ENCODE data around the gene L3MBTL2. TPM values are rescaled to one million over a fixed set of nuclear protein-coding genes. Genes with fewer than 3 reads are reported as not detected.

Gene L3MBTL2
- total RNA-seq, 4 donors from 2014 or later, result 9.1 to 32.4 (median 14.5) TPM

DNA sequence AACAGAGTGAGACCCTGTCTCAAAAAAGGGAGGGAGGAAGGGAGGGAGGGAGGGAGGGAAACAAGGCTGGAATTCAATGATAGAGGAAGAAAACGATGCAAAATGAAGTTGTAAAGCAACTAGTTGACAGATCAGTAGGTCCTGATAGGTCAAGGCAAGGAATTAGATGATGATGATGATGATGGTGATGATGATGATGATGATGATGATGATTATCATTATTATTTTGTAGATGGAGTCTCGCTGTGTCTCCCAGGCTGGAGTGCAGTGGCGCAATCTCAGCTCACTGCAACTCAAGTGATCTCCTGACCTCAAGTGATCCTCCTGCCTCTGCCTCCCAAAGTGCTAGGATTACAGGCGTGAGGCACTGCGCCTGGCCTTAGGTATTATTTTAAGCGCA lies 11.3 kb upstream of the L3MBTL2 start:
- H3K4me3 ChIP-seq, result no peak overlapping the region
- peaks cover 10 to 14% (median 11%) of the 10 kb centered on the region in 4 donors for H3K4me1 ChIP-seq
- H3K27me3 ChIP-seq, result no peaks in the 10 kb centered on the region
- intact Hi-C loops (cut with DNase I; ENCODE audit: low total_unique reads), result no loop called here
- WGBS, 2 donors (ENCODE audit: low coverage in 1 of 2), result 89% methylated on average over 3 to 6 of the region's 6 CpGs
- TF ChIP-seq POLR2A (IDR thresholded peaks at IDR 0.05), result no peak
- TF ChIP-seq POLR2AphosphoS5 (IDR thresholded peaks at IDR 0.05), result no peak
- TF ChIP-seq EP300 (IDR thresholded peaks at IDR 0.05; ENCODE audit: low read depth), result no peak
- TF ChIP-seq, protein P1, sequence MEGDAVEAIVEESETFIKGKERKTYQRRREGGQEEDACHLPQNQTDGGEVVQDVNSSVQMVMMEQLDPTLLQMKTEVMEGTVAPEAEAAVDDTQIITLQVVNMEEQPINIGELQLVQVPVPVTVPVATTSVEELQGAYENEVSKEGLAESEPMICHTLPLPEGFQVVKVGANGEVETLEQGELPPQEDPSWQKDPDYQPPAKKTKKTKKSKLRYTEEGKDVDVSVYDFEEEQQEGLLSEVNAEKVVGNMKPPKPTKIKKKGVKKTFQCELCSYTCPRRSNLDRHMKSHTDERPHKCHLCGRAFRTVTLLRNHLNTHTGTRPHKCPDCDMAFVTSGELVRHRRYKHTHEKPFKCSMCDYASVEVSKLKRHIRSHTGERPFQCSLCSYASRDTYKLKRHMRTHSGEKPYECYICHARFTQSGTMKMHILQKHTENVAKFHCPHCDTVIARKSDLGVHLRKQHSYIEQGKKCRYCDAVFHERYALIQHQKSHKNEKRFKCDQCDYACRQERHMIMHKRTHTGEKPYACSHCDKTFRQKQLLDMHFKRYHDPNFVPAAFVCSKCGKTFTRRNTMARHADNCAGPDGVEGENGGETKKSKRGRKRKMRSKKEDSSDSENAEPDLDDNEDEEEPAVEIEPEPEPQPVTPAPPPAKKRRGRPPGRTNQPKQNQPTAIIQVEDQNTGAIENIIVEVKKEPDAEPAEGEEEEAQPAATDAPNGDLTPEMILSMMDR (IDR thresholded peaks at IDR 0.05), result no peak
- no peak overlapping the region for H3K27ac ChIP-seq
- no peaks in the 10 kb centered on the region for H3K36me3 ChIP-seq
- no peak for DNase-seq
- no peaks in the 10 kb centered on the region for H3K9me3 ChIP-seq
- in situ Hi-C loops (cut with MboI; ENCODE audit: low pct_ligation_motif_present in 1 of 4, low pct_unique_long_range_greater_than_20kb in 1 of 4, low sequenced_read_pairs in 3 of 4), result no loop called here

DNA sequence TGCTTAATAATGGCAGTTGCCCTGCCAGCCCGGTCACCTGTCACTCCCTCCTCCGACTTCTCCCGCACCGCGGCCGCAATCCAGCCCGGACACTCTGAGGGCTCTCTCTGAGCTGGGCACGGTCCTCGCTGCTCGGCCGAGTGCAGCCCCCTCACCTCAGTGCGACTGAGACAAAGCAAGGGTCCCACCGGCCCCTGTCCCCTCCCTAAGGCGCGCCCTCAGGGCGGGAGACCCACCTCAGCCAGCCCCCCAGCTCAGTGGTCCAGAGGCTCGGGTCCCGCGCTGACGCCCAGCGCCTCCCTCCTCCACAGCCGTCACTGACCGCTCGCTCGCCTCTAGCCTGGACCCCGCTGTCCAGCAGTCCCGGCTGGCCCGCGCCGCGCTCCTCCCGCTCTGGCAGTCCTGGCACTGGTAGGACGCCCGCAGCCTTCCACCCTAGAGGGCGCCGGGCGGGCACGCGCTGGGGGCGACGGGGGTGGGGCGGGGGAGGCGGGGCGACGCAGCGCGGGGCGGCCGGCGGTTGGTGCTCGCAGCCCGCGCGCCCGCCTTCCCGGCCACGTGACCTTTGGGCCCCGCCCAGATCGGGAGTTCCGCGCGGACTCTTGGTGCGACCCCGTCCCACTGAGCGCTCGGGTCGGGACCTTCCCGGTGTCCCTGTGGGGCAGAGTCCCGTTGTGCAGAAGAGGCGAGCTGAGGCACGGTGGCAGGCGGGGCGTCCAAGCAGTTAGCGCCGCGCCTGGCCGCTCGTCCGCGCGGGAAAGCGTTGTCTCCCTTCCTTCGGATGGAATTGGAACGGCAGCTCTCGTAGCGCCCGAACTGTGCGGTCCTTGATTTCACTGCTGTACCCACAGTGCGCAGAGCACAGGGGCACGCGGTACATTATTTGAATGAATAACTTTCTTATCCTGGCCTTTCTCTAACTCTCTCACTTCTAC lies 7.8 kb upstream of the L3MBTL2 start:
- TF ChIP-seq EP300 (IDR thresholded peaks at IDR 0.05; ENCODE audit: low read depth) (no peak), POLR2A (IDR thresholded peaks at IDR 0.05) (no peak), POLR2AphosphoS5 (IDR thresholded peaks at IDR 0.05) (peak in 2 of 3 donors; percentile 21 to 57)
- TF ChIP-seq, protein P1 (IDR thresholded peaks at IDR 0.05), result peak in 2 of 5 experiments; percentile 13 to 33
- Histone ChIP-seq H3K4me1 (peaks cover 10 to 14% (median 12%) of the 10 kb centered on the region in 4 donors), H3K4me3 (peak overlapping the region; percentile 44 to 84 (median 56)), H3K36me3 (no peaks in the 10 kb centered on the region), H3K9me3 (no peaks in the 10 kb centered on the region), H3K27me3 (no peaks in the 10 kb centered on the region), H3K27ac (peak overlapping the region; percentile 55 to 74 (median 67))
- intact Hi-C loops (cut with DNase I; ENCODE audit: low total_unique reads), result no loop called here
- in situ Hi-C loops (cut with MboI; ENCODE audit: low pct_ligation_motif_present in 1 of 4, low pct_unique_long_range_greater_than_20kb in 1 of 4, low sequenced_read_pairs in 3 of 4), result no loop called here
- peak; percentile 88 for DNase-seq
- 0 to 1% methylated on average over 4 to 41 of the region's 91 CpGs for WGBS, 2 donors (ENCODE audit: low coverage in 1 of 2)

GRCh38 chr22:41198027-41198580 lies 7.0 kb upstream of the L3MBTL2 start:
- intact Hi-C loops (cut with DNase I; ENCODE audit: low total_unique reads) (no loop called here), in situ Hi-C loops (cut with MboI; ENCODE audit: low pct_ligation_motif_present in 1 of 4, low pct_unique_long_range_greater_than_20kb in 1 of 4, low sequenced_read_pairs in 3 of 4) (no loop called here)
- DNase-seq, result peak; percentile 56
- WGBS, 2 donors (ENCODE audit: low coverage in 1 of 2), result 2% methylated on average over 9 of the region's 9 CpGs
- H3K4me1 ChIP-seq, result peaks cover 10 to 14% (median 12%) of the 10 kb centered on the region in 4 donors
- no peaks in the 10 kb centered on the region for H3K9me3 ChIP-seq
- peak overlapping the region; percentile 55 to 74 (median 67) for H3K27ac ChIP-seq
- no peaks in the 10 kb centered on the region for H3K36me3 ChIP-seq
- peak overlapping the region; percentile 44 to 84 (median 56) for H3K4me3 ChIP-seq
- TF ChIP-seq, protein P1 (IDR thresholded peaks at IDR 0.05), result peak in 1 of 5 experiments; percentile 12
- TF ChIP-seq POLR2A (IDR thresholded peaks at IDR 0.05), result no peak
- no peaks in the 10 kb centered on the region for H3K27me3 ChIP-seq

DNA sequence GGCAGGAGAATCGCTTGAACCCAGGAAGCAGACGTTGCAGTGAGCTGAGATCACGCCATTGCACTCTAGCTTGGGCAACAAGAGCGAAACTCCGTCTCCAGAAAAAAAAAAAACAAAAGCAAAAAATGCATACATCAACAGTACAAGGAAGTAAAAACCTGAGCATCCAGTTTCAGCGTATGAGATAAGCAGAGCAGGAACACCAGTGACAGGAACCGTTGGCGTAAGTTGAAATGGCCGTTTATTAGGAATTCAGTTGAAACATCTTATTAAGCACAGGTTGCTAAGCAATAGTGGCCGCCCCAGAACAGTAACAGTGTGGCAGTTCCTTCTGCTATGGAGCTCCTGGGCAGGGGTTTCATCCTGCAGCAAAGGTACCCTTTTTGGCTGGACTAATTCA lies 4.0 kb upstream of the L3MBTL2 start:
- Histone ChIP-seq H3K4me1 (peaks cover 16 to 22% (median 18%) of the 10 kb centered on the region in 4 donors), H3K9me3 (no peaks in the 10 kb centered on the region), H3K27me3 (no peaks in the 10 kb centered on the region), H3K27ac (no peak overlapping the region), H3K36me3 (no peaks in the 10 kb centered on the region), H3K4me3 (no peak overlapping the region)
- in situ Hi-C loops (cut with MboI; ENCODE audit: low pct_ligation_motif_present in 1 of 4, low pct_unique_long_range_greater_than_20kb in 1 of 4, low sequenced_read_pairs in 3 of 4) (no loop called here), intact Hi-C loops (cut with DNase I; ENCODE audit: low total_unique reads) (no loop called here)
- no peak for TF ChIP-seq POLR2A (IDR thresholded peaks at IDR 0.05)
- TF ChIP-seq POLR2AphosphoS5 (IDR thresholded peaks at IDR 0.05), result no peak
- TF ChIP-seq, protein P1 (IDR thresholded peaks at IDR 0.05), result no peak
- TF ChIP-seq EP300 (IDR thresholded peaks at IDR 0.05; ENCODE audit: low read depth), result no peak
- WGBS, 2 donors (ENCODE audit: low coverage in 1 of 2), result 33 to 55% methylated on average over 5 to 10 of the region's 10 CpGs
- no peak for DNase-seq

Measured in transverse colon (tissue), 4 donors.